GM18505 (cell line): ENCODE results near the gene CLIC6.

Experiments
- ATAC-seq: cut with Tn5 transposase; IDR thresholded peaks from one replicate; pipeline ENCODE4 v1.9.1; 2021; ENCODE audit not compliant: unreplicated experiment
- POLR2A ChIP-seq: IDR thresholded peaks from 4 replicates; pipeline ENCODE4 v1.6.1; 2011; ENCODE audit warnings: borderline replicate concordance; ENCODE audit not compliant: insufficient read depth, insufficient read length; ENCODE audit errors: extremely low read depth

Gene CLIC6

GRCh38 chr21:34734696-34735095 lies 65.9 kb downstream of the CLIC6 start:
- no peak for TF ChIP-seq POLR2A
- no peak for ATAC-seq

GRCh38 chr21:34736116-34736874 lies 67.5 kb downstream of the CLIC6 start:
- TF ChIP-seq POLR2A: no peak
- ATAC-seq: no peak

- TF ChIP-seq POLR2A: no peak
- no peak for ATAC-seq
Measured at GRCh38 chr21:34737115-34737514, 68.3 kb downstream of the CLIC6 start.

- ATAC-seq: no peak
- no peak for TF ChIP-seq POLR2A
Measured at GRCh38 chr21:34740198-34740597, 71.4 kb downstream of the CLIC6 start.

GRCh38 chr21:34743285-34743684 lies 74.5 kb downstream of the CLIC6 start:
- TF ChIP-seq POLR2A: no peak
- no peak for ATAC-seq

- TF ChIP-seq POLR2A: no peak
- ATAC-seq: no peak
Measured at GRCh38 chr21:34743831-34744230, 75.0 kb downstream of the CLIC6 start.

- ATAC-seq: no peak
- TF ChIP-seq POLR2A: no peak
Measured at GRCh38 chr21:34744801-34745200, 76.0 kb downstream of the CLIC6 start.

- ATAC-seq: peak; percentile 86
- TF ChIP-seq POLR2A: no peak
Measured at GRCh38 chr21:34745557-34746255, 76.9 kb downstream of the CLIC6 start.

- ATAC-seq: no peak
- no peak for TF ChIP-seq POLR2A
Measured at GRCh38 chr21:34748862-34749261, 80.1 kb downstream of the CLIC6 start.

GRCh38 chr21:34754690-34755647 lies 86.2 kb downstream of the CLIC6 start:
- TF ChIP-seq POLR2A: no peak
- ATAC-seq: no peak

- ATAC-seq: no peak
- TF ChIP-seq POLR2A: no peak
Measured at GRCh38 chr21:34761758-34762330, 93.0 kb downstream of the CLIC6 start.

GRCh38 chr21:34762786-34763185 lies 94.0 kb downstream of the CLIC6 start:
- no peak for TF ChIP-seq POLR2A
- ATAC-seq: no peak
